ENCODE measurements around the gene REX1BD.
"Not testable (repeated sequence)": the region's sequence is repeated elsewhere in the genome, so short reads cannot be mapped to it uniquely, and the experiment has no call there.

The REX1BD gene

DNA sequence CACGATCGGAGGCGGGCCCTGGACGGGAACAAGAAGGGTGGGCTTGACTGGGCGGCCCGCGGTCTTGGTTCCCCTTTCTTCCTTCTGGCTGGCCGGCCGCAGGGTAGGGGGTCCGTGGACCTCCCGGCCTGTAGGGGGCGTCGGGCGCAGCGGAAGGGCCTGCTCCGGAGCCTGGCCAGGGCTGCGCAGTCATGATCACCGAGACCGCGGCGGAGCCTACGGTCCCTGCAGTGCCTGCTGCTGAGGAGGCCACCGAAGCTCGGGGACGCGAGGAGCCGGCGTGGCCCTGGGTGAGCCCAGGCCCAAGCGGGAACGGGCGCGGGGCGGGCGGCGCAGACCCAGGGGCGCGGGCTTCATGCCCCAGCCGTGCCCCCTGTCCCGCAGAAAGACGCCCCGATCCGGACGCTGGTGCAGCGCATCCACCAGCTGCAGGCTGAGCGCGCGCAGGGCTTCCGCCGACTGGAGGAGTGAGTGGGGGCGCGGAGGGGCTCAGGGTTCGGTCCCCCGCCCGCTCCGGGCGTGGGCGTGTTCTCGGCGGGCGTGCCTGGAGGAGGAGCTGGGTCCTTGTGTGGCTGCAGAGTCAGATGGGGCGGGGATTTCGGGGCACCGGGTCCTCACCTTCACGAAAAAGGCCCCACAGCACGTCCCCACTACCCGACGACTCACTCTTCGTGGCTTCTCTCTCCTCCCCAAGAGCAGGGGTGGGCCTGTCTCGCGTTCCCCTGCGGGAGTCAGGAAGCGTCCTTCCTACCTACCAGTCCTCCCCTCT, at the start of gene REX1BD:
TSS of gene REX1BD (plus strand) at position 188 of the 769 bp plus-strand sequence. CDS start at position 192, 4 bp downstream.
- DNase-seq = peak; percentile 77

DNA sequence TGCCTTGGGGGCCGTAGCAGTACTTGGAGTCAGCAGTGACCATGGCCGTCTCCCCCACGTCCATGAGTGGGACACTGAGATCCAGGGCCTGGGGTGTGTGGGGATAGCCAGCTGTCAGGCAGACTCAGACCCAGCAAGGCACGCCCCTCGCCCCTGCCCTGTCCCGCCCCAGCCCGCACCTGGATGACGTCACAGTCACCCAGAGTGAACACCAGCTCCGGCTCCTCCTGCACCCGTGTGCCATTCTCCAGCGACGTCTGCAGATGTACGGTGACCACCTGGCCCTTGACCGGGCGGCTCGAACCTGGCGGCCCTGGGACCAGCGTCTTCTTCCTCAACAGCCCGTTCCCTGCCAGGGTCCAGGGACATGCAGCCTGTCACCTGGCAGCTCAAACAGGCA, 49.2 kb upstream of the REX1BD start:
- no peak for DNase-seq

DNA sequence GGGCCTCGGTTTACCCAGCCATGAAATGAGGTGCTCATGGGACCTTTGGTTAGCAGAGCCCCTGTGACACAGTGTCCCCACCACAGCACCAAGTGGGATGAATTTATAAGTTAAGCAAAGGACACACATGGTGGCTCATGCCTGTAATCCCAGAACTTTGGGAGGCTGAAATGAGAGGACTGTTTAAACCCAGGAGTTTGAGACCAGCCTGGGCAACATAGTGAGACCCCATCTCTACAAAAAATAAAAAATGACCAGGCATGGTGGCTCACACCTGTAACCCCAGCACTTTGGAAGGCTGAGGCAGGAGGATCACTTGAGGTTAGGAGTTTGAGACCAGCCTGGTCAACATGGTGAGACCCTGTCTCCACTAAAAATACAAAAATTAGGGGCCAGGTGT, 48.4 kb upstream of the REX1BD start:
- DNase-seq = not testable (repeated sequence)

- no peak for DNase-seq
Measured at GRCh38 chr19:18541258-18541991, 47.2 kb upstream of the REX1BD start.

GRCh38 chr19:18541992-18542940, 46.3 kb upstream of the REX1BD start:
- DNase-seq = no peak

DNA sequence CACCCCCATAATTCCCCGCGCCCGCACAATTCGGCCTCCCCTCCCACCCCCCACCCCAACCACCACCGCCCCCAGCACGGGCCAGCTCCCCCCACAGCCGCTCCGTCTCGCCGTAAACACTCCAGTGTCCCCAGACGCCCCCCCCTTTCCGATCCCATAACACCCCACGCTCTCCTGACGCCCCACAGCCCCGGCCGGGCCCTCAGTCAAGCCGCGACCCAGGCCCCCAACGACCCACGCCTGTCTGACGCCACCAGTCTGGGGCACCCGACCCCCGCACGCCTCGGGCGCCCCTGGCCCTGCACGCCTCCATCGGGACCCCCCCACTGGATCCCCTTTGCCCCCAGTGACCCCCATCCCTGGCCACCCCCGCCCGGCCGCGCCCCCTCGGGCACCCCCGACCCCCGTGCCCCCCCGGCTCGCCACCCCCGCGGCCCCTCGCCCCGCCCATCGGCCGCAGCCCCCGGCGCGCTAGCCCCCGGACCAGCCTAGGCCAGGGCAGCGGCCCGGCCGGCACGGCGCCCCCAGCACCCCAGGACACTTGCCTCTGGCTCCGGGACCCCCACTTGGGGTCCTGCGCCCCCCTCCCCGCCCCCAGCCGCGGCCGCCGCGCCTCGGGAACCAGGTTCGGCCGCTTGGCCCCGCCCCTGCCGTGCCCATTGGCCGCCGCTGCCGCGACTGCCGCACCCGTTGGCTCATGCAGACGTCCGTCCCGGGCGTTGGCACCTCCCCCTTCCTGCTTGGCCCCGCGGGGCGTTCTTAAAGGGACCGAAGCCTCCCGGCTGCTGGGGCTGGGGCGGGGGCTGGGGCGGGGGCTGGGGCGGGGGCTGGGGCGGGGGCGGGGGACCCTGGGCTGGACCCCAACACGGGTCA, 45.4 kb upstream of the REX1BD start, which contains the start of gene FKBP8:
TSS of gene FKBP8 (minus strand) at position 633 of the 873 bp plus-strand sequence. CDS start 1,603 bp downstream, outside the sequence.
- peak; percentile 86 for DNase-seq

GRCh38 chr19:18543814-18544475, 44.7 kb upstream of the REX1BD start:
- DNase-seq = no peak

- no peak for DNase-seq
Measured at GRCh38 chr19:18551631-18552030, 37.0 kb upstream of the REX1BD start.

- peak; percentile 99 for DNase-seq
Measured at GRCh38 chr19:18557411-18558201, 31.0 kb upstream of the REX1BD start, which contains the start of gene KXD1. Gene KXD1 (plus strand): TSS chr19:18557870. CDS start chr19:18562057, 4,187 bp downstream.

DNA sequence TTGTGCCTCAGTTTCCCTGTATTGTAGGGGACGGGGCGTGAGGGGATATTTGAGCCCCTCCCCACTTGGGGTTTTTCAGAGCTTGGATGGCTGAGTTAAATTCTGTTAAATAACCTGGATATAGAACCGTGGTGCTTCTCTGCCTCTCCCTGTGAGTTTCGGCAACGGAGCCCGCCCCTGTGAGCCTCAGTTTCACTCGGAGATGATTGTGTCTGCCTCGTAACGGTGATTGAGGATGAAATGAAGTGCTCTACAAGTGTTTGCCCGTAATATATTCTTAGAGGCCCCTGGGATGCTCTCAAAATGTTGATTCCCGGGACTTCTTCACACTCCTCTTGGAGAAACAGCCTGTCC, 30.4 kb upstream of the REX1BD start:
- no peak for DNase-seq

GRCh38 chr19:18558604-18559003, 30.0 kb upstream of the REX1BD start:
- no peak for DNase-seq

GRCh38 chr19:18559685-18560084, 28.9 kb upstream of the REX1BD start:
- no peak for DNase-seq

GRCh38 chr19:18562086-18562485, 26.5 kb upstream of the REX1BD start:
- no peak for DNase-seq

DNA sequence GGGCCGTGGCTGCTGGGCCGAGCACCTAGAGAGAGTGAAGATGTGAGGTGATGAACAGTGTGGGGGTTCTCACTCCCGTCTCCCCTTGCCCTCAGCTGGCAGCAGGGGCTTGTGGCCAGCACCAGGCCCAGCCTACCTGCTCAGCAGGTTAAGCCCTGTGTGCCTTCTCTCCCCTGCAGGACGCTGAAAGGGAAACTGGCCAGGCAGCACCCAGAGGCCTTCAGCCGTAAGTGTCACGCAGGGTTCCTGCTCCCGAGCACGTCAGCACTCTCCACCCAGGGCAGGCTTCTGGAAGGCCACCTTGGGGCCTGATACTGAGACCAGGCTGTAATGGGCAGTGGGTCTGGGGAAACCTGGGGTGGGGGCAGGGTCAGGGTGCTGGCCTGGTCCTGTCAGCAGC, 21.6 kb upstream of the REX1BD start:
- DNase-seq = no peak

- DNase-seq = no peak
Measured at GRCh38 chr19:18568367-18568766, 20.2 kb upstream of the REX1BD start.

DNA sequence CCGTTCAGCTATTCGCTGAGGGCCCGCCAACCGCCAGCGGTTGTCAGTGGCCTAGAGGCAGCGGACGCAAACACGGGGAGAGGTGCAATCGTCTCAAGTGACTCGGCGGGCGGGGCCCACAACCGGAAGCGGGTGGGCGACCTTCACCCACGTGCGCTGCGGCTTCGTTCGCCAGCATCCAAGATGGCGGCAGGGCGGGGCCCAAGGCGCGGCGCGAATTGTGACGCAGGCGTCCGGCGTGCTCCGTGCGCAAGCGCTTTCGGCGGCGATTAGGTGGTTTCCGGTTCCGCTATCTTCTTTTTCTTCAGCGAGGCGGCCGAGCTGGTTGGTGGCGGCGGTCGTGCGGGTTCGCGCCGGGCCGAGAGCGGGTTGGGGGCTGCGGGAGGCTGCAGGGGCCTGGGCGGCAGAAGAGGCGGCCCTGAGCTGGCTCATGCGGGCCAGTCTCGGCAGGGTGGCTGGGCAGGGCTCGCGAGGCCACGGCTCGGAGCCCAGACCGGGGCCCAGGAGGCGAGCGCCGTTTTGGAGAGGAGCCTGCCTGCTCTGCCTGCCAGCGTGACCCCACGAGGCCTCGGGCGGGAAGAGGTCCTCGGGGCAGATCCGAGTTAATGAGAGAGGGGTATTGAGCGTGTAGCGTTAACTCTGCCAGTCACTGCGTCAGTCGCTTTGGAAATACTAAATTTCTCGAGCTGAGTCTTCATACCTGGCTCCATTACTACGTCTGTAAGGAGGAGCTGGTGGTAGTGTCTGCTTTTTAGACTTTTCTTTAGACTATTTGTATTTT, 16.8 kb upstream of the REX1BD start, which contains the start of gene UBA52:
TSS of gene UBA52 (plus strand) at position 294 of the 781 bp plus-strand sequence. CDS start 1,444 bp downstream, outside the sequence.
- peak; percentile 97 for DNase-seq

DNA sequence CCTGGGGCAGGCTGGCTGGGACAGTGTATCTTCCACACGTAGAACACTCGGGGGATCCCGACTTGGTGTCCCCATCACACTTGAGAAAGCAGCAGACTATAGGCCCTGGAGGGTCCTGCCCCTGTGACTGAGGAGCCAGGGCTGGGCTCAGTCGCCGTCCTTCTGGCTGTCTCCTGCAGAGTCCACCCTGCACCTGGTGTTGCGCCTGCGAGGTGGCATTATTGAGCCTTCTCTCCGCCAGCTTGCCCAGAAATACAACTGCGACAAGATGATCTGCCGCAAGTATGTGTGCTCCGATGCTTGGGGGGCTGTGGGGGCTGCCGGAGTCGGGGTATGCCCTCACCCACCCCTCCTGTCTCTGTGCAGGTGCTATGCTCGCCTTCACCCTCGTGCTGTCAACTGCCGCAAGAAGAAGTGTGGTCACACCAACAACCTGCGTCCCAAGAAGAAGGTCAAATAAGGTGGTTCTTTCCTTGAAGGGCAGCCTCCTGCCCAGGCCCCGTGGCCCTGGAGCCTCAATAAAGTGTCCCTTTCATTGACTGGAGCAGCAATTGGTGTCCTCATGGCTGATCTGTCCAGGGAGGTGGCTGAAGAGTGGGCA, 13.8 kb upstream of the REX1BD start:
- DNase-seq = no peak

- DNase-seq = no peak
Measured at GRCh38 chr19:18576383-18576782, 12.2 kb upstream of the REX1BD start.

DNA sequence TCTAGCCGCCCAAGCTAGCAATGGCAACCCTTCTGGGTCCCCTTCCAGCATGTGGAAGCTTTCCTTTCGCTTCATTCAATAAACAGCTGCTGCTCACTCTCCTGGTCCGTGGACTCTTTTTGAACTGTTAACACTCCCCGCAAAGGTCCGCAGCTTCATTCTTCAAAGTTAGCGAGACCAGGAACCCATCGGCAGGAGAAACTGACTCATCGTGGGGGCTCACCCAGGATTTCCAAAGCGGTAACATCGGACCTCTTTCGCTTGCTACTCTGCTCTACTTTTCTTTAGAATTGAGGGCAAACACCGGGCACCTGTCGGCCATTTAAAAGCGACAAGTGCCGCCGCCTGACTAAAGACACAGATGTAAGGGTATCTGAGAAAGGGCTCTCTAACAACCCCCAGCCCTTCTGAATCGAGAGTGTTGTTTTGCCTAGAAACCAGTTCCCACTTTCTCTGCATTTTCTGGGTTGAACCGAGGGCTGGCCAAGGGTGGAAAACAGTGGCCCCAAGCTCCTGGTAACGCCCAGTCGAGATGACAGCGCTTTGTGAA, 11.2 kb upstream of the REX1BD start:
- no peak for DNase-seq
